ENCODE data around the gene PIK3C3.

PIK3C3 gene

GRCh38 chr18:41954827-41955613 lies at the start of gene PIK3C3:
Gene PIK3C3, plus strand, starts transcription at chr18:41955234. Its CDS starts 58 bp downstream, at chr18:41955292.
- peak; percentile 97 for DNase-seq

GRCh38 chr18:41905786-41906527 lies 49.1 kb upstream of the PIK3C3 start:
- DNase-seq = no peak

- peak; percentile 17 for DNase-seq
Measured at GRCh38 chr18:41906528-41907146, 48.4 kb upstream of the PIK3C3 start.

- DNase-seq = no peak
Measured at GRCh38 chr18:41917181-41917580, 37.9 kb upstream of the PIK3C3 start.

- no peak for DNase-seq
Measured at GRCh38 chr18:41921770-41922169, 33.3 kb upstream of the PIK3C3 start.

- DNase-seq = no peak
Measured at GRCh38 chr18:41922176-41922575, 32.9 kb upstream of the PIK3C3 start.

- no peak for DNase-seq
Measured at GRCh38 chr18:41922841-41923240, 32.2 kb upstream of the PIK3C3 start.

GRCh38 chr18:41923446-41923845 lies 31.6 kb upstream of the PIK3C3 start:
- DNase-seq = no peak

GRCh38 chr18:41928581-41928980 lies 26.5 kb upstream of the PIK3C3 start:
- DNase-seq = no peak

GRCh38 chr18:41932899-41933298 lies 22.1 kb upstream of the PIK3C3 start:
- no peak for DNase-seq

GRCh38 chr18:41933778-41934177 lies 21.3 kb upstream of the PIK3C3 start:
- DNase-seq = no peak

- no peak for DNase-seq
Measured at GRCh38 chr18:41936471-41937134, 18.4 kb upstream of the PIK3C3 start.

- DNase-seq = no peak
Measured at GRCh38 chr18:41938445-41938844, 16.6 kb upstream of the PIK3C3 start.

GRCh38 chr18:41939326-41939725 lies 15.7 kb upstream of the PIK3C3 start:
- DNase-seq = no peak

- DNase-seq = no peak
Measured at GRCh38 chr18:41940506-41941215, 14.4 kb upstream of the PIK3C3 start.

- no peak for DNase-seq
Measured at GRCh38 chr18:41942254-41942653, 12.8 kb upstream of the PIK3C3 start.

GRCh38 chr18:41948544-41949110 lies 6.4 kb upstream of the PIK3C3 start:
- no peak for DNase-seq

GRCh38 chr18:41949206-41949920 lies 5.7 kb upstream of the PIK3C3 start:
- no peak for DNase-seq

GRCh38 chr18:41955688-41956087 lies 654 bp downstream of the PIK3C3 start:
- DNase-seq = no peak

- DNase-seq = no peak
Measured at GRCh38 chr18:41959045-41959444, 4.0 kb downstream of the PIK3C3 start.

GRCh38 chr18:41965634-41966255 lies 10.7 kb downstream of the PIK3C3 start:
- DNase-seq = no peak

All from activated naive CD4-positive, alpha-beta T cell treated with anti-CD3 and anti-CD28 coated beads, Interleukin-2, amount 50 U/mL, for 16 hours (primary cell).